ENCODE results near the gene ELANE. TPM values are rescaled to one million over a fixed set of nuclear protein-coding genes. Genes with fewer than 3 reads are reported as not detected.

Gene ELANE
- total RNA-seq: under 1 TPM in 1 of 2 donors, not detected in 1; 0.81 TPM
- long read RNA-seq: 0 reads

DNA sequence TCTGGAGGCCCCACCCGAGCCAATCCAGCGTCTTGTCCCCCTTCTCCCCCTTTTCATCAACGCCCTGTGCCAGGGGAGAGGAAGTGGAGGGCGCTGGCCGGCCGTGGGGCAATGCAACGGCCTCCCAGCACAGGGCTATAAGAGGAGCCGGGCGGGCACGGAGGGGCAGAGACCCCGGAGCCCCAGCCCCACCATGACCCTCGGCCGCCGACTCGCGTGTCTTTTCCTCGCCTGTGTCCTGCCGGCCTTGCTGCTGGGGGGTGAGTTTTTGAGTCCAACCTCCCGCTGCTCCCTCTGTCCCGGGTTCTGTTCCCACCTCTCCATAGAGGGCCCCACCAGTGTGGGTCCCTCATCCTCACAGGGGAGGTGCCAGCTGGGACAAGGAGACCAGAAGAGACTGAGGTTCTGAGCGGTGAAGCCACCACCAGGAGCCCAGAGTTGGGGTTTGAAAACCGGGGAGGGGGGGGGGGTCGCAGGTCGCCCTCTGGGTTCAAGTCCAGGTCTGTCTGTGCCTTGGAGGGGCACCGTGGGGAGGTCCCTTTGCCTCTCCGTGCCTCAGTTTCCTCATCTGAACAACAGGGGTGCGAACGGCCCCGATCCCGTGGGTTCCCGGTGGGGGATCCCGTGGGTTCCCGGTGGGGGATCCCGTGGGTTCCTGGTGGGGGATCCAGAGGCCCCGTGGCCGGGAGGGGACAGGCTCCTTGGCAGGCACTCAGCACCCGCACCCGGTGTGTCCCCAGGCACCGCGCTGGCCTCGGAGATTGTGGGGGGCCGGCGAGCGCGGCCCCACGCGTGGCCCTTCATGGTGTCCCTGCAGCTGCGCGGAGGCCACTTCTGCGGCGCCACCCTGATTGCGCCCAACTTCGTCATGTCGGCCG, at the start of gene ELANE:
Gene ELANE (plus strand): TSS at position 168 of the 878 bp plus-strand sequence. CDS start 26 bp downstream, at position 194.
- DNase-seq (no peak), ATAC-seq (no peak)
- intact Hi-C loops (cut with DNase I, micrococcal nuclease): no loop called here

DNA sequence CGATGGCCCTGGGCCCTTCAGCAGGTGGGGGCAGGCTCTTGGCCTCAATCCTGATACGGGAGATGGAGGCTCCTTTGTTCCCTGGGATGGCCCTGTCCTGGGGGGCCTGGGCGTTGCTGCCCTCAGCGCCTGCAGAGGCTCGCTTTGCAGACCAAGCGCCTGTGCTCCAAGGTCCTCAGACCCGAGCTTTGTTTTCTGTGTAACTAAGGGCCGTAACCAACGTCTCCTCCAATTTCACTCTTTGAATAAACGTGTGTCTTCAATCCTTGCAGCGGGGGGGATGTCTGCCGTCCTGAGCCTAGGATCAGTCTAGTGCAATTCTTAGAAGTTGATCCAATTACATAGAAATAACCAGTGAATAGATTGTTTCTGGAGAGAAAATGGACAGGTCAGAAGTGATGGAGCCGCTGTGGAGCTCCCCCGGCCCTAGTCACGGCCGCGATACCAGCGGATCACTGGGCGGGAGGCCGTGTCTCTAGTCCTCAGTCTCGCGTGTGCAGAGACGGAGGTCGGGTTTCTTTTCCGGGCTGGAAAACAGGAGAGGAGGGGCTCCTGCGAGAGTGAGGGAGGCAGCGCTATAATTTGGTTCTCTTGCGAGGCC, 49.5 kb upstream of the ELANE start:
- no peak for ATAC-seq
- no peak for DNase-seq
- intact Hi-C loops (cut with DNase I, micrococcal nuclease): no loop called here

DNA sequence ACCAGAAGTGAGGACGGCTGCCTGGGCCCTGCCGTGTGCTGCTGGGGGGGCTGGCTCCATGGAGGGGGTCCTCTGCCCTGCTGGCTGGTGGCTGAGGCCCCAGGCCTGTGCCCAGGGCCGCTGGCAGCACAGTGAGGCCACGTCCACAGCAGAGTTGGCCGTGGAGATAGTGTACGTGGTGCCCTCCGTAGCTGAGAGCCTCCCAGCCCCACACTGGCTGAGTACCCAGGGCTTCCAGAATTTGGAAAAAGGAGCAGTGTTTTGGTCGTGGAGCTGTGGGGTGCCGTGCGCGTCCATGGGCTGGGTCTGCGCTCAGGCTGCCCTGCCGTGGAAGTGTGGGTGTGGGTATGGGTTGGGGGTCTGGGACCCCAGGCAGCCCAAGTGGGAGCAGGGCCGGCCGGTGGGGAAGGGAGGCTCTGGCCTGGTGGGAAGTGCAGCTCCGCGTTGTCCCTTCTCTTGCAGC, 49.0 kb upstream of the ELANE start:
- ATAC-seq (no peak), DNase-seq (peak in 1 of 2 donors; percentile 23)
- intact Hi-C loops (cut with DNase I, micrococcal nuclease): no loop called here

DNA sequence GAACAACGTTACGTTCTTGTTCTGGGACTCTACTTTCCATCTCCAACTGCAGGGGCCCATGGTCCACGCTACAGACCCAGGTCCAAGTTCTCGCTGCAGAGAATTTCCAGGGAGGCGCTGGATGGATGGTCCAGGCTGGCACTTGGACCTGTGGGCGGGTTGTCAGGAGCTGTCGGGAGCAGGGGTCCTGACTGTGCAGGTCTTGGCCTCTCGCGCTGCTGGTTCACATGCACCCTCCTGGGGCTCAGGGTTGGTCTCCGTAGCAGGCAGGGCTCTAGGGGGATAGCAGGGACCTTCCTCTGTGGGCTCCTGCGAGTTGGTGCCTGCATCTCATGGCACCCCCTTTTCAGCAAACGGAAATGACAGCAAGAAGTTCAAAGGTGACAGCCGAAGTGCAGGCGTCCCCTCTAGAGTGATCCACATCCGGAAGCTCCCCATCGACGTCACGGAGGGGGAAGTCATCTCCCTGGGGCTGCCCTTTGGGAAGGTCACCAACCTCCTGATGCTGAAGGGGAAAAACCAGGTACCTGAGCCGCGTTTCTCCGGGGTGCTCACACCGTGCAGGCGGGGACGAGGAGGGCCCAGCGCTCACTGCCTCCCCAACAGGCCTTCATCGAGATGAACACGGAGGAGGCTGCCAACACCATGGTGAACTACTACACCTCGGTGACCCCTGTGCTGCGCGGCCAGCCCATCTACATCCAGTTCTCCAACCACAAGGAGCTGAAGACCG, 48.3 kb upstream of the ELANE start:
- intact Hi-C loops (cut with DNase I, micrococcal nuclease): no loop called here
- DNase-seq: no peak
- ATAC-seq: no peak

DNA sequence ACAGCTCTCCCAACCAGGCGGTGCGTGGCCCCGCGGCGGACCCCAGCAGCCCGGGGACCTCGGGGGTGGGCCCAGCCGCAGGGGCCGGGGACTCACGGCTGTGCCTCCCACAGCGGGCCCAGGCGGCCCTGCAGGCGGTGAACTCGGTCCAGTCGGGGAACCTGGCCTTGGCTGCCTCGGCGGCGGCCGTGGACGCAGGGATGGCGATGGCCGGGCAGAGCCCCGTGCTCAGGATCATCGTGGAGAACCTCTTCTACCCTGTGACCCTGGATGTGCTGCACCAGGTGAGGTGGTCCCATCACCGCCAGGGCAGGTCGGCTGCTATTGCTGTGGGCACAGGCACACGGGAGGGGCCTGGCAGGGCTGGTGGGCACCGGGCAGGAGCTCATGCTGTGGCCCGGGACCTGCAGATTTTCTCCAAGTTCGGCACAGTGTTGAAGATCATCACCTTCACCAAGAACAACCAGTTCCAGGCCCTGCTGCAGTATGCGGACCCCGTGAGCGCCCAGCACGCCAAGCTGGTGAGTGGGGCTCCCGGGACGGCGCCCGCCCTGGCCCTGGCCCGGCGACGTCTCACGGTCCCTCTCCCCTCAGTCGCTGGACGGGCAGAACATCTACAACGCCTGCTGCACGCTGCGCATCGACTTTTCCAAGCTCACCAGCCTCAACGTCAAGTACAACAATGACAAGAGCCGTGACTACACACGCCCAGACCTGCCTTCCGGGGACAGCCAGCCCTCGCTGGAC, 47.5 kb upstream of the ELANE start:
- no peak for DNase-seq

DNA sequence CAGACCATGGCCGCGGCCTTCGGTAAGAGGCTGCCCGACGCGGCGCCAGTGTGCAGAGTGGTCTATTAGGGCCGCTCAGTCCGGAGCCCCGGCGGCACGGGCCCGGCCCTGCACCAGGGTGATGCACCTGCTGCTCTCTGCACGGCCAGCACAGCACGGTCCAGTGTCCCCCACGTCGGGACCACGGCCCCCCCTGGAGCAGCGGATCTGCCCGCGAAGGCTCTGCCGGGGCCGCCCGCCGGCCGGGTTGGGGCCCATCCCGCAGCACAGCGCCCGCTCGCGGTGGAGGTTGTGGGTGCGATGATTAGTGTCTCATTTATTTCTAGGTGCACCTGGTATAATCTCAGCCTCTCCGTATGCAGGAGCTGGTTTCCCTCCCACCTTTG, 46.9 kb upstream of the ELANE start:
- DNase-seq (no peak), ATAC-seq (no peak)
- intact Hi-C loops (cut with DNase I, micrococcal nuclease): no loop called here

More for the DNA sequence above, 47.5 kb upstream of the ELANE start:
- ATAC-seq: no peak
- intact Hi-C loops (cut with DNase I, micrococcal nuclease): no loop called here

DNA sequence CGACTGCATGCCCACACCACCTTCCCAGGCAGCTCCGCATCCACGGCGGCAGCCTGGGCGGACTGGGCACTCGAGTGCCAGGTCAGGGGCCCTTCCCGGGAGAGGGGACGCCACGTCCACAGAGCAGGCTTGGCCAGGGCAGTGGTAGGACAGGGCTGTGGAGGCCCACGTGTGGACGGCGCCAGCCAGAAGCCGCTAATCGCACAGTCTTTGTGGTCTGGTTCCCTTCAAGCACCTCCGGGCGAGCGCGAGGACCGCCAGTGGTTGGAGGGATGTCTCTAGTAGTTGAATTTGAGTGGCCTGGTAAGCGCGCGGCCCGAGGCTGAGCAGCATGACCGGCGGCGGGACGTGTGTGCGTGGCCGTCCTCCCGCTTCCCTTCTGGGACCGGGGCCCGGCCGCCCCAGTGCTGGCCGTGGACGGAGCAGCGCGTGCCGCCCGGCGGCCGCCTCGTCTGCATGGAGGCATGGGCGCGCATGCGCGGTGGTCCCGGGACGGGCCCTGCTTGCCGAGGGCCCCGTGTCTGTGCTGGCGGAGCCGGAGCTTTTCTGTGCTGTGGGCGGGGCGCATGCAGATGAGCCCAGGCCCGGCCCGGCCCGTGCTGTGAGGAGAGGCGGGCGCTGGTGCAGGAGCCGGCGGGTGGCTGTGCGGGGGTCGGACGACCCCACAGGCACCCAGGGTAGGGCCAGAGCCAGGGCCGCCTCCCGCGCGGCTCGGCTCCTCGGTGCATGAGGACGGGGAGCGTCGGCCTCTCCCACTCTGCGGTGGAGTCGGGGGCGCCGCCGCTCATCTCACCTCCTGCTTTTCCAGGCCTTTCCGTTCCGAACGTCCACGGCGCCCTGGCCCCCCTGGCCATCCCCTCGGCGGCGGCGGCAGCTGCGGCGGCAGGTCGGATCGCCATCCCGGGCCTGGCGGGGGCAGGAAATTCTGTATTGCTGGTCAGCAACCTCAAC, 46.2 kb upstream of the ELANE start:
- intact Hi-C loops (cut with DNase I, micrococcal nuclease): no loop called here
- no peak for ATAC-seq
- DNase-seq: no peak

DNA sequence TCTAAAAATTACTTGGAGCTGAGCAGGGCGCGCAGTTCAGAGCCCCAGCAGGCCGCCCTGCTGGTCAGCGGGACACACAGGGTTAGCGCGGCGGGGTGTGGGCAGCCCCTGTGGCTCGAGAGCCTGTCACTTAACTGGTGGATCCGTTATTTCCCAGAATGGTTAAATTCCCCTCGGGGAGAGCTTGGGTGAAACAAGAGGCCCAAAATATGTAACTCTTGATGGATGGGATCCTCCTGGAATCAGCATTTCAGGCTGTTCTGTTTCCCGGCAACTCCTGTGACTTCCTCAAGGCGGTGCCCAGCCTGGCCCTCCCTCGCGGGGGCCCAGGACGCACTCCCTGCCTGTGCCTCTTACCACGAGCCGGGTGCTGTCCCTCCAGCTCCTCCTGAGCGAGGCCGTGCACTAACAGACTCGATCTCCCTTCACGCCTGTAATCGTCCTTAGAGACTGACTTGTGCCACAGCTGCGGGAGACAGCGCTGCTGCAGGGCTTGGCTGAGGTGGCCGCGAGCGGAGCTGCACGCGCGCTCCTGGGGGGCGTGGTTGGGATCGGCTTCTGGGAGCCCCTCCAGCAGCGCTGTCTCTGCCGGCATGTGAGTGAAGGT, 45.2 kb upstream of the ELANE start:
- no peak for ATAC-seq
- intact Hi-C loops (cut with DNase I, micrococcal nuclease): no loop called here
- DNase-seq: peak in 1 of 2 donors; percentile 14

DNA sequence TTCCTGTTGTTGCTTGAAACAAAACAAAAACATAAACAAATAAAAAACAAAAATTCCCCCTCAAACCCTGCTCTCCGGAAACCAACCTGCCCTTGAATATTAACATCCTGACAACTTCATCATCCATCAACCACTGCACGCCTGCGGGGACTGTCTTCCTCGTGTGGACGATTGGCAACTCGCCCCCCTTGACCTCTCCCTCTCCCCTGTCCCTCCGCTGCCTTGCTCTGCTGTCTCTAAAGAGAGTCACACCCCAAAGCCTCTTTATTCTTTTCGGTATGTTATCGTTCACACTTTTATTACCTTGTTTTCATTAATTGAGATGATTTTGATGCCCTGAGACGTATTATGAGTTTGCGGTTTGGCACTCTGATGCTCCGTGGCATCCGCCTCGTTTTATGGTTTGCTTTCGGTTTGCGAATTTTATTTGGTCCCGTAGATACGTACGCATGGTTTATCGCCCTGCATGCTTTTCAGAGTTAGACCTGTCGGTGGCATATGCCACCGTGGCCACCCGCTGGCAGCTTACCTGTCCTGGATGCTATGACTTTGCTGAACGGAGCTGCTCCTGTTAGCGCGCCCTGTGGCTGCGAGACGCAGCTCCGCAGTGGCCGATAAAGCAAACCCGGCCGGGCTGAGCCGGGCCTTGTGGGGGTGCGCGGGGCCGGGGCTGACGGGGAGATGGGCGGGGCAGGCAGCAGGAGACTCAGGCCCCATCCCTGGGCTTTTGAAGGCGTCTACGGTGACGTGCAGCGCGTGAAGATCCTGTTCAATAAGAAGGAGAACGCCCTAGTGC, 44.3 kb upstream of the ELANE start:
- ATAC-seq: no peak
- intact Hi-C loops (cut with DNase I, micrococcal nuclease): no loop called here
- DNase-seq: peak in 1 of 2 donors; percentile 17

DNA sequence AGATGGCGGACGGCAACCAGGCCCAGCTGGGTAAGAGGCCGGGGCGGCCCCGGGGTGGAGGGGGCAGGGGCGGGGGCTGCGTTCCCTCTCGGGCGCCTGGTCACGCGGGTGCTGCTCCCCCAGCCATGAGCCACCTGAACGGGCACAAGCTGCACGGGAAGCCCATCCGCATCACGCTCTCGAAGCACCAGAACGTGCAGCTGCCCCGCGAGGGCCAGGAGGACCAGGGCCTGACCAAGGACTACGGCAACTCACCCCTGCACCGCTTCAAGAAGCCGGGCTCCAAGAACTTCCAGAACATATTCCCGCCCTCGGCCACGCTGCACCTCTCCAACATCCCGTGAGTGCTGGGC, 43.7 kb upstream of the ELANE start:
- no peak for DNase-seq

GRCh38 chr19:810077-810855, 41.8 kb upstream of the ELANE start:
- intact Hi-C loops (cut with DNase I, micrococcal nuclease): no loop called here

More for the DNA sequence above, 43.7 kb upstream of the ELANE start:
- intact Hi-C loops (cut with DNase I, micrococcal nuclease): no loop called here
- ATAC-seq: no peak

GRCh38 chr19:810883-811489, 41.1 kb upstream of the ELANE start:
- DNase-seq (no peak), ATAC-seq (peak; percentile 5)
- intact Hi-C loops (cut with DNase I, micrococcal nuclease): no loop called here

More at GRCh38 chr19:810077-810855, 41.8 kb upstream of the ELANE start:
- no peak for DNase-seq
- no peak for ATAC-seq

DNA sequence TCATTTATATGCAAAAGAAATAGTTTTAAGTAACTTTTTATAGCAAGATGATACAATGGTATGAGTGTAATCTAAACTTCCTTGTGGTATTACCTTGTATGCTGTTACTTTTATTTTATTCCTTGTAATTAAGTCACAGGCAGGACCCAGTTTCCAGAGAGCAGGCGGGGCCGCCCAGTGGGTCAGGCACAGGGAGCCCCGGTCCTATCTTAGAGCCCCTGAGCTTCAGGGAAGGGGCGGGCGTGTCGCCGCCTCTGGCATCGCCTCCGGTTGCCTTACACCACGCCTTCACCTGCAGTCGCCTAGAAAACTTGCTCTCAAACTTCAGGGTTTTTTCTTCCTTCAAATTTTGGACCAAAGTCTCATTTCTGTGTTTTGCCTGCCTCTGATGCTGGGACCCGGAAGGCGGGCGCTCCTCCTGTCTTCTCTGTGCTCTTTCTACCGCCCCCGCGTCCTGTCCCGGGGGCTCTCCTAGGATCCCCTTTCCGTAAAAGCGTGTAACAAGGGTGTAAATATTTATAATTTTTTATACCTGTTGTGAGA, 40.5 kb upstream of the ELANE start:
- ATAC-seq (no peak), DNase-seq (no peak)
- intact Hi-C loops (cut with DNase I, micrococcal nuclease): no loop called here

DNA sequence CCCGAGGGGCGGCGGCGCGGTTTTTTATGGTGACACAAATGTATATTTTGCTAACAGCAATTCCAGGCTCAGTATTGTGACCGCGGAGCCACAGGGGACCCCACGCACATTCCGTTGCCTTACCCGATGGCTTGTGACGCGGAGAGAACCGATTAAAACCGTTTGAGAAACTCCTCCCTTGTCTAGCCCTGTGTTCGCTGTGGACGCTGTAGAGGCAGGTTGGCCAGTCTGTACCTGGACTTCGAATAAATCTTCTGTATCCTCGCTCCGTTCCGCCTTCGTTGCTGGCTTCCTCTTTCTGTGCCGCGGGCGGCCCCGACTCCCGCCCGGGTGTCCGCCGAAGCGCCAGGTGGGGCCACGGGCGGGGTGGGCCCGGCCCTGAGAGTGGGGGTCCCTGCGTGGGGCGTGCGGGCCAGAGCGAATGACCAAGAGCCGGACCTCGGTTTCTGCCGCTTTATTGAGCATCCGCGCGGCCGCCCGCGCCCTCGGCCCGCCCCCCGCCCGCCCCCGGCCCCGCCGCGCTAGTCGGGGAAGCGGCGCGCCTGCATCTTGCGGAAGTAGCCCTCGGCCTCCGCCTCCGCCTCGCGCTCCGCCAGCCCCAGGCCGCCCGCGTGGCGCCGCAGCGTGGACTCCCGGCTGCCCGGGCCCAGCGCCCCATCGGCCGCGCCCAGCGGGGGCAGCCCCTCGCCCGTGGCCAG, 39.9 kb upstream of the ELANE start:
- DNase-seq (no peak), ATAC-seq (no peak)
- intact Hi-C loops (cut with DNase I, micrococcal nuclease): no loop called here

DNA sequence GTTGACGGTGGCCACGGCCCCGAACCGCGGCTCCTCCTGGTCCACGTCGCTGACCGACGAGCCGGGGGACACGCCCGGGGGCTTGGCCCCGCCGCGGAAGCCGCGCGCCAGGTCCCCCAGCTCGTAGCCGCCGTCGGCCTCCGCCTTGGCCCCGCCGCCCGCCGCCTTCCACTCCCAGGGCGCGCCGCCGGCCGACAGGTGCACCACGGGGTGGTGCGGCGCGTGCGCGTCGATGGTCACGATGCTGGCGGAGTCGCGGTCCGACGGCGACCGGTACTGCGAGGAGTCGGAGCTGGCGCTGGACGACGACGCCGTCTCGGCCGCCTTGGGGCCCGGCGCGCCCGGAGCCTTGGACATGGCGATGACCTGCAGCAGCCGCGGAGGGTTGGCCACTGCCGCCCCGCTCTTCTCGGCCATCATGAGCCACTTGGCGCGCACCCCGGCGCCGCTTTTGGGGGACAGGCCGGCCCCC, 39.3 kb upstream of the ELANE start:
- intact Hi-C loops (cut with DNase I, micrococcal nuclease): no loop called here
- no peak for ATAC-seq
- no peak for DNase-seq

Measured in left colon (tissue), 2 donors.